ENCODE results near the gene MACF1.

The MACF1 gene

GRCh38 chr1:39394059-39394458 is 189.6 kb downstream of the MACF1 start:
- DNase-seq (ENCODE audit: low read depth): no peak

GRCh38 chr1:39394598-39394997 is 190.1 kb downstream of the MACF1 start:
- no peak for DNase-seq (ENCODE audit: low read depth)

GRCh38 chr1:39395357-39395831 is 190.9 kb downstream of the MACF1 start:
- peak; percentile 89 for DNase-seq (ENCODE audit: low read depth)

GRCh38 chr1:39396671-39397070 is 192.2 kb downstream of the MACF1 start:
- no peak for DNase-seq (ENCODE audit: low read depth)

- no peak for DNase-seq (ENCODE audit: low read depth)
Observed at GRCh38 chr1:39397487-39397886, 193.0 kb downstream of the MACF1 start.

GRCh38 chr1:39398278-39399021 is 194.0 kb downstream of the MACF1 start:
- peak; percentile 98 for DNase-seq (ENCODE audit: low read depth)

- DNase-seq (ENCODE audit: low read depth): no peak
Observed at GRCh38 chr1:39401106-39401505, 196.6 kb downstream of the MACF1 start.

GRCh38 chr1:39404876-39405275 is 200.4 kb downstream of the MACF1 start:
- DNase-seq (ENCODE audit: low read depth): no peak

GRCh38 chr1:39405358-39405757 is 200.9 kb downstream of the MACF1 start:
- no peak for DNase-seq (ENCODE audit: low read depth)

- DNase-seq (ENCODE audit: low read depth): no peak
Observed at GRCh38 chr1:39406533-39407450, 202.3 kb downstream of the MACF1 start.

GRCh38 chr1:39407510-39407895 is 203.0 kb downstream of the MACF1 start:
- DNase-seq (ENCODE audit: low read depth): no peak

GRCh38 chr1:39407896-39408640 is 203.6 kb downstream of the MACF1 start:
- DNase-seq (ENCODE audit: low read depth): no peak

GRCh38 chr1:39408641-39409054 is 204.2 kb downstream of the MACF1 start:
- peak; percentile 68 for DNase-seq (ENCODE audit: low read depth)

GRCh38 chr1:39409055-39409816 is 204.7 kb downstream of the MACF1 start:
- DNase-seq (ENCODE audit: low read depth): no peak

GRCh38 chr1:39410915-39411436 is 206.5 kb downstream of the MACF1 start:
- peak; percentile 75 for DNase-seq (ENCODE audit: low read depth)

- DNase-seq (ENCODE audit: low read depth): no peak
Observed at GRCh38 chr1:39411526-39412478, 207.3 kb downstream of the MACF1 start.

GRCh38 chr1:39412892-39413291 is 208.4 kb downstream of the MACF1 start:
- DNase-seq (ENCODE audit: low read depth): no peak

GRCh38 chr1:39413902-39414528 is 209.5 kb downstream of the MACF1 start:
- no peak for DNase-seq (ENCODE audit: low read depth)

- DNase-seq (ENCODE audit: low read depth): no peak
Observed at GRCh38 chr1:39415553-39415952, 211.1 kb downstream of the MACF1 start.

- no peak for DNase-seq (ENCODE audit: low read depth)
Observed at GRCh38 chr1:39416609-39417008, 212.1 kb downstream of the MACF1 start.

All from non-pigmented ciliary epithelial cell (primary cell).